ENCODE data around the gene POPDC2. TPM values are rescaled to one million over a fixed set of nuclear protein-coding genes. Genes with fewer than 3 reads are reported as not detected.

Gene POPDC2
- total RNA-seq, 1 donor from 2014 or later = not detected

- H3K36me3 ChIP-seq (ENCODE audit: control insufficient read depth, insufficient read depth, low read length) = no peaks in the 10 kb centered on the region
- DNase-seq (ENCODE audit: low read depth) = no peak
- H3K27me3 ChIP-seq (ENCODE audit: control insufficient read depth, insufficient read depth, low read length) = peaks cover 4% of the 10 kb centered on the region
- TF ChIP-seq CTCF (IDR thresholded peaks at IDR 0.05; ENCODE audit: insufficient read depth, low read length, severe bottlenecking) = no peak
- no peak overlapping the region for H3K4me3 ChIP-seq (ENCODE audit: low read depth, low read length)
- FAIRE-seq = no peak
Observed at GRCh38 chr3:119613872-119614271, 46.5 kb downstream of the POPDC2 start.

- DNase-seq (ENCODE audit: low read depth) (no peak), FAIRE-seq (no peak)
- H3K27me3 ChIP-seq (ENCODE audit: control insufficient read depth, insufficient read depth, low read length) = peaks cover 4% of the 10 kb centered on the region
- no peak overlapping the region for H3K4me3 ChIP-seq (ENCODE audit: low read depth, low read length)
- no peaks in the 10 kb centered on the region for H3K36me3 ChIP-seq (ENCODE audit: control insufficient read depth, insufficient read depth, low read length)
- no peak for TF ChIP-seq CTCF (IDR thresholded peaks at IDR 0.05; ENCODE audit: insufficient read depth, low read length, severe bottlenecking)
Observed at GRCh38 chr3:119613201-119613600, 47.2 kb downstream of the POPDC2 start.

GRCh38 chr3:119611664-119612063, 48.7 kb downstream of the POPDC2 start:
- no peak overlapping the region for H3K4me3 ChIP-seq (ENCODE audit: low read depth, low read length)
- DNase-seq (ENCODE audit: low read depth) (no peak), FAIRE-seq (no peak)
- H3K36me3 ChIP-seq (ENCODE audit: control insufficient read depth, insufficient read depth, low read length) = no peaks in the 10 kb centered on the region
- peaks cover 2% of the 10 kb centered on the region for H3K27me3 ChIP-seq (ENCODE audit: control insufficient read depth, insufficient read depth, low read length)
- no peak for TF ChIP-seq CTCF (IDR thresholded peaks at IDR 0.05; ENCODE audit: insufficient read depth, low read length, severe bottlenecking)

- Histone ChIP-seq H3K27me3 (ENCODE audit: control insufficient read depth, insufficient read depth, low read length) (peaks cover 2% of the 10 kb centered on the region), H3K4me3 (ENCODE audit: low read depth, low read length) (no peak overlapping the region), H3K36me3 (ENCODE audit: control insufficient read depth, insufficient read depth, low read length) (no peaks in the 10 kb centered on the region)
- no peak for FAIRE-seq
- TF ChIP-seq CTCF (IDR thresholded peaks at IDR 0.05; ENCODE audit: insufficient read depth, low read length, severe bottlenecking) = no peak
- no peak for DNase-seq (ENCODE audit: low read depth)
Observed at GRCh38 chr3:119609301-119609700, 51.1 kb downstream of the POPDC2 start.

GRCh38 chr3:119608405-119609000, 51.9 kb downstream of the POPDC2 start:
- no peaks in the 10 kb centered on the region for H3K36me3 ChIP-seq (ENCODE audit: control insufficient read depth, insufficient read depth, low read length)
- TF ChIP-seq CTCF (IDR thresholded peaks at IDR 0.05; ENCODE audit: insufficient read depth, low read length, severe bottlenecking) = no peak
- peaks cover 2% of the 10 kb centered on the region for H3K27me3 ChIP-seq (ENCODE audit: control insufficient read depth, insufficient read depth, low read length)
- no peak for DNase-seq (ENCODE audit: low read depth)
- no peak for FAIRE-seq
- no peak overlapping the region for H3K4me3 ChIP-seq (ENCODE audit: low read depth, low read length)

GRCh38 chr3:119604878-119605277, 55.5 kb downstream of the POPDC2 start:
- H3K27me3 ChIP-seq (ENCODE audit: control insufficient read depth, insufficient read depth, low read length) = peaks cover 2% of the 10 kb centered on the region
- no peak for FAIRE-seq
- peak; percentile 42 for DNase-seq (ENCODE audit: low read depth)
- H3K36me3 ChIP-seq (ENCODE audit: control insufficient read depth, insufficient read depth, low read length) = no peaks in the 10 kb centered on the region
- H3K4me3 ChIP-seq (ENCODE audit: low read depth, low read length) = no peak overlapping the region
- no peak for TF ChIP-seq CTCF (IDR thresholded peaks at IDR 0.05; ENCODE audit: insufficient read depth, low read length, severe bottlenecking)

Data from bronchial epithelial cell (primary cell).